Retinal pigment epithelial cell (primary cell): ENCODE measurements around the gene C15orf61.

Experiments
- DNase-seq: peaks from one replicate; pipeline ENCODE4 v3.0.0-alpha.2; 2010; ENCODE audit warnings: low read depth
- H3K4me3 ChIP-seq: 2 replicates; pipeline ENCODE4 v1.5.1; 2011; ENCODE audit warnings: mild to moderate bottlenecking, low read length, control low read depth, moderate library complexity
- TF ChIP-seq, protein P1 (sequence below): conservative IDR thresholded peaks from 2 replicates; pipeline ENCODE4 v1.5.1; 2011; ENCODE audit warnings: low read depth, low read length, control low read depth, inconsistent platforms

The C15orf61 gene

DNA sequence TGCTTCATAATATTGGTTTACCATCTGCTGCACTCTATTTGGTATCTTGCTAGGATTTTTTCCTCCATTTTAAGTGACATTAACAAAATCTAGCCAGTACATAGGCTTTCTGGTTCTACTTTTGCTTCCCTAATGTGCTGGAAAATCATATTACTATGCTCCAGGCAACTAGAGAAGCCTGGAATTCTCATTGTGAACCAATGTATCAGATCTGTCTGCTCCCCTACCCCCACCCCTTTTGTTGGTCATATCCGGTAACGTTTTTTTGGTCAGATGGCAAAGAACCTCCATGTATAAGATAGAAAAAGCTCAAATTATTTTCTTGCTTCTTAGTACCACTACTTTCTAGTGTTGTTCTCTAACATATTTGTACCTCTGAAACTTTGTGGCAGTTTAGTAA, 38.6 kb downstream of the C15orf61 start:
- DNase-seq = no peak
- no peak overlapping the region for H3K4me3 ChIP-seq
- TF ChIP-seq, protein P1, sequence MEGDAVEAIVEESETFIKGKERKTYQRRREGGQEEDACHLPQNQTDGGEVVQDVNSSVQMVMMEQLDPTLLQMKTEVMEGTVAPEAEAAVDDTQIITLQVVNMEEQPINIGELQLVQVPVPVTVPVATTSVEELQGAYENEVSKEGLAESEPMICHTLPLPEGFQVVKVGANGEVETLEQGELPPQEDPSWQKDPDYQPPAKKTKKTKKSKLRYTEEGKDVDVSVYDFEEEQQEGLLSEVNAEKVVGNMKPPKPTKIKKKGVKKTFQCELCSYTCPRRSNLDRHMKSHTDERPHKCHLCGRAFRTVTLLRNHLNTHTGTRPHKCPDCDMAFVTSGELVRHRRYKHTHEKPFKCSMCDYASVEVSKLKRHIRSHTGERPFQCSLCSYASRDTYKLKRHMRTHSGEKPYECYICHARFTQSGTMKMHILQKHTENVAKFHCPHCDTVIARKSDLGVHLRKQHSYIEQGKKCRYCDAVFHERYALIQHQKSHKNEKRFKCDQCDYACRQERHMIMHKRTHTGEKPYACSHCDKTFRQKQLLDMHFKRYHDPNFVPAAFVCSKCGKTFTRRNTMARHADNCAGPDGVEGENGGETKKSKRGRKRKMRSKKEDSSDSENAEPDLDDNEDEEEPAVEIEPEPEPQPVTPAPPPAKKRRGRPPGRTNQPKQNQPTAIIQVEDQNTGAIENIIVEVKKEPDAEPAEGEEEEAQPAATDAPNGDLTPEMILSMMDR = no peak

DNA sequence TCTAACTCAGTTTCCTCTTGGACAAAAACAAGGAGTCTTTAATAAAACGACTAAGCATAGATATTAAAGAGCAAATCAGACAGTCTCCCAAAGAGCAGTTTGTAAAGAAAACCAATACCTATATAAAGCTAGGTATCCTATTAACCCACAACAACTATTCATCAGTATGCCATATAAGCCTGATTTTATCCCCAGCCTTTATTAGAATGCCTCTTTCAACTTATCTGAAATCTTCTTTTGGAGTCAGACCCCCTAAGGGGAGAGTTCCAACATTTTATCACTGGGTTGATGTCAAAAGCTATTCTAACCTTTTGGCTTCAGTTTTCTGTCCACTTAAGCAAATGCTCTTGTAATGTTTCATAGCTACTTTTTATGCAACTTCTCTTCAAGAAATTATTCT, 39.4 kb downstream of the C15orf61 start:
- TF ChIP-seq, protein P1 = no peak
- H3K4me3 ChIP-seq = no peak overlapping the region
- DNase-seq = no peak

DNA sequence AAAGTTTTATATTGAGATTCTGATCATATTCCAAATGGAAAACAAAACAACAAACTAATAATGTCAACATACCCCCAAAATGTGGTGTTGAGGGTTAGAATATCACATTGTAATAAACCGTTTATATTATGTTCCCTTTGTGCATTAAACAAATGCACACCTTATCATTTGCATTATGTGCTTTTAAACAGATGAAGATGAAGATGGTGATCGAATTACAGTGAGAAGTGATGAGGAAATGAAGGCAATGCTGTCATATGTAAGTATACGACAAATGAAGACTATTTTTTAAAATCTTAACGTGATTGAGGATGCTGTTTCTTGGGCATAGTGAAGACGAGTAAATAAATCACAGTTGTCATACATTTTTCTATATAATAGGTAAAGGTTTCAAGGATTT, 42.2 kb downstream of the C15orf61 start:
- TF ChIP-seq, protein P1 = no peak
- no peak for DNase-seq
- H3K4me3 ChIP-seq = no peak overlapping the region

DNA sequence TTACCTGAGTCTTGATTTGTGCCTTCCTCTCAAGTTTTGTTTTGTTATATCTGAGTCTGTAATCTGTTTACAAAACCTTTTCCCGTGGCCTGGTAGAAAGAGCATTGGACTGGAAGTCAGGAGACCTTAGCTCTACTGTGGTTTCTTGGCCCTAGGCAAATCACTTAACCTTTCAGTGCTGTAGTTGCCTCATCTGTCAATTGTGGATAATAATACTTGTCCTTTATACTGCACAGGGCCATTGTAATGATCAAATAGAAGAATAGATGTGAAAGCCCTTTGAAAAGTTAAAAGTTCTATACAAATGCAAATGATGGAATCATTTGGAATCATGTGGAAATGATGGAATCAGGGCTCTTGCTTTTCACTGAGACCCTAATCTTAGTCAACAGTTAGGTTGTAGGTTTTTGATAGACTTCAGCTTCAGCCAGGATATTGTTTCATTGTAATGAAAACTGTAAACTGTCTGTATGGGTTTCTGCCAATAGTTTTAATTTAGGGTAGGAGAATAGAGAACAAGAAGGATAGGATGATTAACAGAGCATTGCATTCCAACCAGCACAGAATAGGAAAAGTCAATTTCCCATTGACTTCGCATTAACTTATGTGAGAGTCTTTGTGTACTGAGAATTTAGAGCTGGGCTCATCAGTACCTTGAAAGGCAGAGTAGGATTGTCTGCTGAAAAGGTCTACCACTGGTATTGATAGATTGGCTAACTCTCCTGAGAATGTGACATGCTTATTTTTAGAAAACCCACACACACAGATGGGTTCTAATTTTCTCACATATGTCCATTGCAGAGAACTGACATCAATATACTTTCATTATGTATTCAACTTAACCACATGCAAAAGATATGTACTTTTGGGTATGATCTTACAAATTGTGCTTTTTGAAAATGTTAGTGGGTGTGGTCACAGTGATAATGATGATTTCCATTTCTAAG, 43.4 kb downstream of the C15orf61 start:
- TF ChIP-seq, protein P1 = no peak
- no peak overlapping the region for H3K4me3 ChIP-seq
- no peak for DNase-seq

DNA sequence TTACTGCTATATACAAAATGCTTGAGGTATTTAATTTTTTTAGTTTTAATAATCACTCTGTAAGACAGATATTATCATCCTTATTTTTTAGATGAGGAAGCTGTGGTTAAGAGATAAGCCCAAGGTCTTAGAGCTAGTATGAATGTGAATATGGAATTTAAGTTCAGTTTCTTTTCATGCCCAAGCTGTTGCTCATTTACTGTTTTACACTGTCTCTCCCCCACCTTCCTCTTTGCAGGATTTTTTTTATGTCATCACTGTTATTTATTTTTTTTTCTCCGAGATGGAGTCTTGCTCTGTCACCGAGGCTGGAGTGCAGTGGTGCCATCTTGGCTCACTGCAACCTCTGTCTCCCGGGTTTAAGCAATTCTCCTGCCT, 44.0 kb downstream of the C15orf61 start:
- TF ChIP-seq, protein P1 = no peak
- no peak for DNase-seq
- no peak overlapping the region for H3K4me3 ChIP-seq

DNA sequence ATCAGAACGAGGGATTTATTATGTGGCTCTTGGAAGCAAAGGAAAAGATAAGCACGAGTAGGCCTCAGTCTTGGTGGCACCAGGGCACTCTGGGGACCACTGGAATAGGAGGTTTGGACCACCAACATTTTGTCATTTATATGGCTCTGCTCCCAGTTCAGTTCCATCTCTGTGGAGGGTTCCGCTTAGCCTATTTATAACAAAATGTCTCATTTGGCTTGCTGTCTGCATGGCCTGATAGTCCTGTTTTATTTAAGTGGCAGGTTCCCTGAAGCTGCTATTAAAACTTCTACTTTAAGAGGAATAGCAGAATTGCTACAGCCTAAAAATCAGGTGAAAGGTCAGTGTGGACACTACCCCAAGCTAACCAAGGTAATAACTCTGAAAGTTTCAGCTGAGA, 48.7 kb downstream of the C15orf61 start:
- no peak for DNase-seq
- TF ChIP-seq, protein P1 = no peak
- no peak overlapping the region for H3K4me3 ChIP-seq
